ENCODE measurements around the gene PRELID2.

GRCh38 chr5:145830594-145830993 is 4.5 kb downstream of the PRELID2 start:
- no peak for TF ChIP-seq POLR2A (IDR thresholded peaks at IDR 0.05)
- TF ChIP-seq, protein P1, sequence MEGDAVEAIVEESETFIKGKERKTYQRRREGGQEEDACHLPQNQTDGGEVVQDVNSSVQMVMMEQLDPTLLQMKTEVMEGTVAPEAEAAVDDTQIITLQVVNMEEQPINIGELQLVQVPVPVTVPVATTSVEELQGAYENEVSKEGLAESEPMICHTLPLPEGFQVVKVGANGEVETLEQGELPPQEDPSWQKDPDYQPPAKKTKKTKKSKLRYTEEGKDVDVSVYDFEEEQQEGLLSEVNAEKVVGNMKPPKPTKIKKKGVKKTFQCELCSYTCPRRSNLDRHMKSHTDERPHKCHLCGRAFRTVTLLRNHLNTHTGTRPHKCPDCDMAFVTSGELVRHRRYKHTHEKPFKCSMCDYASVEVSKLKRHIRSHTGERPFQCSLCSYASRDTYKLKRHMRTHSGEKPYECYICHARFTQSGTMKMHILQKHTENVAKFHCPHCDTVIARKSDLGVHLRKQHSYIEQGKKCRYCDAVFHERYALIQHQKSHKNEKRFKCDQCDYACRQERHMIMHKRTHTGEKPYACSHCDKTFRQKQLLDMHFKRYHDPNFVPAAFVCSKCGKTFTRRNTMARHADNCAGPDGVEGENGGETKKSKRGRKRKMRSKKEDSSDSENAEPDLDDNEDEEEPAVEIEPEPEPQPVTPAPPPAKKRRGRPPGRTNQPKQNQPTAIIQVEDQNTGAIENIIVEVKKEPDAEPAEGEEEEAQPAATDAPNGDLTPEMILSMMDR (IDR thresholded peaks at IDR 0.05), result no peak
- no peak for TF ChIP-seq POLR2AphosphoS5 (IDR thresholded peaks at IDR 0.05)

Data from transverse colon (tissue), 4 donors.